HL-60 (cell line): Measurements from ENCODE around the gene APOBEC3B.
"Not testable (repeated sequence)": the region's sequence is repeated elsewhere in the genome, so short reads cannot be mapped to it uniquely, and the experiment has no call there.

ENCODE experiments used
- DNase-seq, 2 experiments: peaks; one replicate each; pipeline ENCODE4 v3.0.0-alpha.2; 2010 to 2020; ENCODE audit warnings: low read depth in 1 of 2, low spot score in 1 of 2
- H3K27ac ChIP-seq: fragments of 250-450 bp; sonication (Bioruptor Pico); replicated peaks from 2 replicates; pipeline ENCODE4 v1.5.1; 2020; ENCODE audit warnings: mild to moderate bottlenecking, moderate library complexity
- H3K27me3 ChIP-seq: fragments of 250-450 bp; sonication (Bioruptor Pico); 2 replicates; pipeline ENCODE4 v1.5.1; 2021; ENCODE audit warnings: mild to moderate bottlenecking, moderate library complexity; ENCODE audit not compliant: insufficient read depth, poor library complexity, severe bottlenecking
- H3K4me3 ChIP-seq: replicated peaks from 2 replicates; pipeline ENCODE4 v1.5.1; 2011; ENCODE audit warnings: mild to moderate bottlenecking, control low read depth, low read length; ENCODE audit not compliant: insufficient read depth
- GABPA ChIP-seq: IDR thresholded peaks from 2 replicates; pipeline ENCODE4 v1.6.1; 2012; ENCODE audit warnings: low read depth
- POLR2AphosphoS5 ChIP-seq: IDR thresholded peaks from 2 replicates; pipeline ENCODE4 v1.6.1; 2012; ENCODE audit warnings: low read depth
- SPI1 ChIP-seq: IDR thresholded peaks from 2 replicates; pipeline ENCODE4 v1.6.1; 2012; ENCODE audit warnings: low read depth, mild to moderate bottlenecking, borderline replicate concordance
- TF ChIP-seq, protein P1 (sequence below): IDR thresholded peaks from one replicate; pipeline ENCODE4 v1.5.1; 2011; ENCODE audit warnings: low read length, control low read depth, inconsistent platforms; ENCODE audit not compliant: insufficient read depth
- TF ChIP-seq, protein P2 (sequence below): IDR thresholded peaks from 2 replicates; pipeline ENCODE4 v1.6.1; 2012; ENCODE audit warnings: low read depth; ENCODE audit not compliant: insufficient replicate concordance

The APOBEC3B gene

DNA sequence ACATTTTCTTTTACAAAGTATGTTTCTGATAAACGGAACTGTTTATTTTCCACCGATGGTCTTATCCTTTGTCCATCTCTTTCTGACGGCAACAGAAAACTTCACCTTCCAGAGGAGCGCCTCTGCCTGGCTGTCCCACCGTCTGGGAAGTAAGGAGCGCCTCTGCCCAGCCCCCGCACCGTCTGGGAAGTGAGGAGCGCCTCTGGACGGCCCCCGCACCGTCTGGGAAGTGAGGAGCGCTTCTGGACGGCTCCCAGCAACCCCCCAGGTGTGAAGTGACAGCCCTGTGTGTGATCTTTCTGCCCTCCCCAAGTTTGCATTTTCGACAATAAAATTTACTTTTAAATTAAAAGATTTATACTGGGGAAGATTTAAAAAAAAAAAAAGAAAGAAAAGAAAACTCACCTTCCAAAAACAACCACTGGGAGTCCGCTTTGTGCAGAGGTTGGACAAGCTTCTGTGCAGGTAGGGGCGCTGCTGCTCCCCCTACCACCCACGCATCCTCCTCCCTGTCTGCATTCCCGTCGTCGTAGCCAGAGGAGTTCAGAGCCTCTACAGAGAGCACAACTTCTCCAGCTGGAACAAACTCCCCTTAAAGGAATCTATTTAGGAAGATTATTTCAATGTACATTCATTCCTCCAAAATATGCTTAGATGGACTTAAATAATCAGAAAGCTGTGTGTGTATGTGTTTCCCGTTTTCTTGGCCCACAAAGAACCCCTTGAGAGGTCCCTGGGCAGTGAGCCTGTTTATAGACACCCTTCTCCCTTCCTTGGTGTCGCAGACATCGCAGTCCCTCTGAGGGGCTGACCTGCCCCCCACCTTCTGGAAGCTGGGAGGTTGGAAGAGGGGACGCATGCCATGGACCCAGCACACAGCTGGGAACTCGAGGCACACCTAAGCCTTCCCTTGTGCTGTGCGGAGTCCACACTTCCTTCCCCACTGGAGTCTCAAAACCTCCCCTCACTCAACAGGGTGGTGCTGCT lies 849 bp upstream of the APOBEC3B start:
- no peak for DNase-seq
- H3K27ac ChIP-seq: no peak overlapping the region
- no peak for TF ChIP-seq POLR2AphosphoS5
- TF ChIP-seq, protein P1, sequence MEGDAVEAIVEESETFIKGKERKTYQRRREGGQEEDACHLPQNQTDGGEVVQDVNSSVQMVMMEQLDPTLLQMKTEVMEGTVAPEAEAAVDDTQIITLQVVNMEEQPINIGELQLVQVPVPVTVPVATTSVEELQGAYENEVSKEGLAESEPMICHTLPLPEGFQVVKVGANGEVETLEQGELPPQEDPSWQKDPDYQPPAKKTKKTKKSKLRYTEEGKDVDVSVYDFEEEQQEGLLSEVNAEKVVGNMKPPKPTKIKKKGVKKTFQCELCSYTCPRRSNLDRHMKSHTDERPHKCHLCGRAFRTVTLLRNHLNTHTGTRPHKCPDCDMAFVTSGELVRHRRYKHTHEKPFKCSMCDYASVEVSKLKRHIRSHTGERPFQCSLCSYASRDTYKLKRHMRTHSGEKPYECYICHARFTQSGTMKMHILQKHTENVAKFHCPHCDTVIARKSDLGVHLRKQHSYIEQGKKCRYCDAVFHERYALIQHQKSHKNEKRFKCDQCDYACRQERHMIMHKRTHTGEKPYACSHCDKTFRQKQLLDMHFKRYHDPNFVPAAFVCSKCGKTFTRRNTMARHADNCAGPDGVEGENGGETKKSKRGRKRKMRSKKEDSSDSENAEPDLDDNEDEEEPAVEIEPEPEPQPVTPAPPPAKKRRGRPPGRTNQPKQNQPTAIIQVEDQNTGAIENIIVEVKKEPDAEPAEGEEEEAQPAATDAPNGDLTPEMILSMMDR: no peak
- TF ChIP-seq SPI1: no peak
- TF ChIP-seq, protein P2, sequence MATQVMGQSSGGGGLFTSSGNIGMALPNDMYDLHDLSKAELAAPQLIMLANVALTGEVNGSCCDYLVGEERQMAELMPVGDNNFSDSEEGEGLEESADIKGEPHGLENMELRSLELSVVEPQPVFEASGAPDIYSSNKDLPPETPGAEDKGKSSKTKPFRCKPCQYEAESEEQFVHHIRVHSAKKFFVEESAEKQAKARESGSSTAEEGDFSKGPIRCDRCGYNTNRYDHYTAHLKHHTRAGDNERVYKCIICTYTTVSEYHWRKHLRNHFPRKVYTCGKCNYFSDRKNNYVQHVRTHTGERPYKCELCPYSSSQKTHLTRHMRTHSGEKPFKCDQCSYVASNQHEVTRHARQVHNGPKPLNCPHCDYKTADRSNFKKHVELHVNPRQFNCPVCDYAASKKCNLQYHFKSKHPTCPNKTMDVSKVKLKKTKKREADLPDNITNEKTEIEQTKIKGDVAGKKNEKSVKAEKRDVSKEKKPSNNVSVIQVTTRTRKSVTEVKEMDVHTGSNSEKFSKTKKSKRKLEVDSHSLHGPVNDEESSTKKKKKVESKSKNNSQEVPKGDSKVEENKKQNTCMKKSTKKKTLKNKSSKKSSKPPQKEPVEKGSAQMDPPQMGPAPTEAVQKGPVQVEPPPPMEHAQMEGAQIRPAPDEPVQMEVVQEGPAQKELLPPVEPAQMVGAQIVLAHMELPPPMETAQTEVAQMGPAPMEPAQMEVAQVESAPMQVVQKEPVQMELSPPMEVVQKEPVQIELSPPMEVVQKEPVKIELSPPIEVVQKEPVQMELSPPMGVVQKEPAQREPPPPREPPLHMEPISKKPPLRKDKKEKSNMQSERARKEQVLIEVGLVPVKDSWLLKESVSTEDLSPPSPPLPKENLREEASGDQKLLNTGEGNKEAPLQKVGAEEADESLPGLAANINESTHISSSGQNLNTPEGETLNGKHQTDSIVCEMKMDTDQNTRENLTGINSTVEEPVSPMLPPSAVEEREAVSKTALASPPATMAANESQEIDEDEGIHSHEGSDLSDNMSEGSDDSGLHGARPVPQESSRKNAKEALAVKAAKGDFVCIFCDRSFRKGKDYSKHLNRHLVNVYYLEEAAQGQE: no peak
- TF ChIP-seq GABPA: no peak
- no peak overlapping the region for H3K4me3 ChIP-seq
- H3K27me3 ChIP-seq: no peaks in the 10 kb centered on the region

DNA sequence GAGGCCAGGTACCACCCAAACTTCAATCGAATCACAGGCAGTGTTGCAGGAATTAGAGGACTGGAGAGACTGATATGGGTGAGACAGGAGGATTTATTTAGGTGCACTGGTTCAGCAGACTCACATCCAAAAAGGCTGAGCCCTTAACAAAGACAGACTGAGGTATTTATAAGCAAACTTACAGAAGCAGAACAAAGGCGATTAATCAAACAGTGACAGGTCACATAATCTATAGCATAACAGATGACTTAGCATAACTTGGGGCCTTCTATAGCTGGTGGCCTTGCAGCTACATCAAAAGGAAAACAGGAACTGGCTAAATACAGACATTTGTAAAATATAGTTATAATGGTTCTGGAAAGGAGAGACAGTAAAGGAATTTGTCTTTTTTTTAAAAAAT lies 2.1 kb downstream of the APOBEC3B start:
- DNase-seq: no peak
- Histone ChIP-seq H3K27me3 (no peaks in the 10 kb centered on the region), H3K4me3 (no peak overlapping the region), H3K27ac (no peak overlapping the region)
- TF ChIP-seq, protein P2: no peak
- TF ChIP-seq, protein P1: no peak
- TF ChIP-seq SPI1: peak; percentile 39; the same call in 1 of the 2 replicates
- TF ChIP-seq POLR2AphosphoS5: no peak
- TF ChIP-seq GABPA: no peak

DNA sequence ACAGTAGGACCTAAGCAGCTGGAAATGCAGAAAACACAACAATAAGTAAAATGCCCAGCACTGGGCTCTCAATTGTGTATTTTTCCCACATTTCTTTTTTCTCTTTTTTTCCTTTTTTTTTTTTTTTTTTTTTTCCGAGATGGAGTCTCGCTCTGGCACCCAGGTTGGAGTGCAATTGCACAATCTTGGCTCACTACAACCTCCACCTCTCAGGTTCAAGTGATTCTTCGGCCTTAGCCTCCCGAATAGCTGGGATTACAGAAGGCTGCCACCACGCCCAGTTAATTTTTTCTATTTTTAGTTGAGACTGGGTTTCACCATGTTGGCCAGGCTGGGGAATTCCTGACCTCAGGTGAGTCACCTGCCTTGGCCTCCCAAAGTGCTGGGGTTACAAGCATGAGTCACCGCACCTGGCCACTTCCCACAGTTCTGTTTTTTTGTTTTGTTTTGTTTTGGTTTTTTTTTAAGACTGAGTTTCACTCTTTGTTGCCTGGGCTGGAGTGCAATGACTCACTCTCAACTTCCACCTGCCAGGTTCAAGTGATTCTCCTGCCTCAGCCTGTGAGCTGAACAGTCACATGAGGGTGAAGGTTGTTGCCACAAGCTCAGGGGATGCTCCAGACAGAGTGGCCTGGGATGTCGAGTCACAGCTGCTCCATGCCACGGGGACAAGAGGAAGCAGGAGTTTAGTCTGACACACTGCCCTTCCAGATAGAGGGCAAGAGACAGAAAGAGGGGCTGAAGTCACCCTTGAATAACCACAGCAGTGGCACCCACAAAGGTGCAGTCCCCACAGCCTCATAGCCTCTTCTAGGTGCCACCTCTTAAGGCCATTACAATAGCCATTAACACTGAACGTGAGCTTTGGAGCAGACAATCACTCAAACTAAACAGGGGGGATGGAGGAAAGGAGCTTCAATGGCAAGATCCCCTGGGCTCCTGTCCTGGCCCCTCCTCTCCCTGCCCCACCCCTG lies 2.9 kb downstream of the APOBEC3B start:
- DNase-seq, H3K27me3 ChIP-seq, H3K4me3 ChIP-seq, H3K27ac ChIP-seq: not testable (repeated sequence)

DNA sequence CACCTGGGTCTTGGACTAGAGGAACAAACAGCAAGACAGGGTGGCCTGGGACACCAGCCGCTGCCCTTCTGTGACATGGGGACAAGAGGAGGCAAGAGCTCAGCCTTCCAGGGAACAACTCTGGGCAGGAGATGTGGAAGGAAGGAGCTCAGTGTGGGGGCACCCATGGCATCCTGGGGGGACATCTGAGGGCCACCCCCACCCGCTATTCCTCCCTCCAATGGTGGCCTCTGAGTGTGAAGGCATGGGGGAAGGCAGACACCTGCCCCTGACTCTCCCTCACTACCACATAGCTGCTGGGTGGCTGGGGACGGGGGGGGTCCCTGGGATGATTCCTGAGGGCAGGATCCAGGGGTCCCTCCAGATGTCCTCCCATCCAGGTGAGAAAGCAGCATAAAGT lies 4.5 kb downstream of the APOBEC3B start:
- no peak overlapping the region for H3K27ac ChIP-seq
- DNase-seq: no peak
- TF ChIP-seq GABPA (no peak), SPI1 (no peak), POLR2AphosphoS5 (no peak)
- TF ChIP-seq, protein P1: no peak
- TF ChIP-seq, protein P2: no peak
- H3K27me3 ChIP-seq: no peaks in the 10 kb centered on the region
- H3K4me3 ChIP-seq: no peak overlapping the region
